Measurements from ENCODE around the gene MYF6. TPM values are rescaled to one million over a fixed set of nuclear protein-coding genes. Genes with fewer than 3 reads are reported as not detected.

The MYF6 gene
- total and polyA plus RNA-seq, 2 donors (not counting 1 experiment from before 2014, with no cell fraction given): not detected

- no peak overlapping the region for H3K27ac ChIP-seq (ENCODE audit: insufficient read depth, low read length)
- H3K4me3 ChIP-seq (replicated peaks in 1 of 4; ENCODE audit: control extremely low read depth in 1 of 4, insufficient read depth in 1 of 4, low read depth in 3 of 4, low read length in 4 of 4): no peak overlapping the region
- H2AFZ ChIP-seq (ENCODE audit: low read length): no peak overlapping the region
- DNase-seq (ENCODE audit: low read depth in 2 of 2): no peak
- H3K9me3 ChIP-seq (ENCODE audit: control insufficient read depth, insufficient read depth, low read depth, low read length): no peaks in the 10 kb centered on the region
- H3K36me3 ChIP-seq (ENCODE audit: control insufficient read depth, insufficient read depth, low read length): no peaks in the 10 kb centered on the region
- no peaks in the 10 kb centered on the region for H4K20me1 ChIP-seq (ENCODE audit: control insufficient read depth, extremely low read depth, insufficient read depth, low read length)
- no peaks in the 10 kb centered on the region for H3K4me1 ChIP-seq (ENCODE audit: control insufficient read depth, extremely low read depth, insufficient read depth, low read length)
- H3K79me2 ChIP-seq (ENCODE audit: control insufficient read depth, insufficient read depth, low read length): no peaks in the 10 kb centered on the region
- no peak overlapping the region for H3K9ac ChIP-seq (ENCODE audit: insufficient read depth, low read length)
- H3K4me2 ChIP-seq (ENCODE audit: extremely low read depth, insufficient read depth, low read length): no peak overlapping the region
- no peaks in the 10 kb centered on the region for H3K27me3 ChIP-seq (ENCODE audit: control insufficient read depth, insufficient read depth, low read length)
- TF ChIP-seq EZH2 (IDR thresholded peaks at IDR 0.05; ENCODE audit: low read length, missing control alignments): no peak
- TF ChIP-seq CTCF (conservative IDR thresholded peaks at IDR 0.05 in 1 of 2, IDR thresholded peaks at IDR 0.05 in 1 of 2; ENCODE audit: low read depth in 1 of 2, low read length in 2 of 2): no peak
Observed at GRCh38 chr12:80677994-80678393, 29.4 kb upstream of the MYF6 start.

GRCh38 chr12:80679346-80680131 is 27.9 kb upstream of the MYF6 start:
- no peak for TF ChIP-seq EZH2 (IDR thresholded peaks at IDR 0.05; ENCODE audit: low read length, missing control alignments)
- no peak for TF ChIP-seq CTCF (conservative IDR thresholded peaks at IDR 0.05 in 1 of 2, IDR thresholded peaks at IDR 0.05 in 1 of 2; ENCODE audit: low read depth in 1 of 2, low read length in 2 of 2)
- no peak for DNase-seq (ENCODE audit: low read depth in 2 of 2)
- Histone ChIP-seq H3K27me3 (ENCODE audit: control insufficient read depth, insufficient read depth, low read length) (no peaks in the 10 kb centered on the region), H3K27ac (ENCODE audit: insufficient read depth, low read length) (no peak overlapping the region), H3K36me3 (ENCODE audit: control insufficient read depth, insufficient read depth, low read length) (no peaks in the 10 kb centered on the region), H3K4me3 (replicated peaks in 1 of 4; ENCODE audit: control extremely low read depth in 1 of 4, insufficient read depth in 1 of 4, low read depth in 3 of 4, low read length in 4 of 4) (no peak overlapping the region), H3K79me2 (ENCODE audit: control insufficient read depth, insufficient read depth, low read length) (no peaks in the 10 kb centered on the region), H4K20me1 (ENCODE audit: control insufficient read depth, extremely low read depth, insufficient read depth, low read length) (no peaks in the 10 kb centered on the region), H3K4me2 (ENCODE audit: extremely low read depth, insufficient read depth, low read length) (no peak overlapping the region), H3K9me3 (ENCODE audit: control insufficient read depth, insufficient read depth, low read depth, low read length) (no peaks in the 10 kb centered on the region), H3K9ac (ENCODE audit: insufficient read depth, low read length) (no peak overlapping the region), H3K4me1 (ENCODE audit: control insufficient read depth, extremely low read depth, insufficient read depth, low read length) (no peaks in the 10 kb centered on the region), H2AFZ (ENCODE audit: low read length) (no peak overlapping the region)

- H2AFZ ChIP-seq (ENCODE audit: low read length): no peak overlapping the region
- H3K27me3 ChIP-seq (ENCODE audit: control insufficient read depth, insufficient read depth, low read length): no peaks in the 10 kb centered on the region
- no peaks in the 10 kb centered on the region for H3K79me2 ChIP-seq (ENCODE audit: control insufficient read depth, insufficient read depth, low read length)
- no peaks in the 10 kb centered on the region for H3K36me3 ChIP-seq (ENCODE audit: control insufficient read depth, insufficient read depth, low read length)
- DNase-seq (ENCODE audit: low read depth in 2 of 2): no peak
- no peak overlapping the region for H3K27ac ChIP-seq (ENCODE audit: insufficient read depth, low read length)
- no peak overlapping the region for H3K4me3 ChIP-seq (replicated peaks in 1 of 4; ENCODE audit: control extremely low read depth in 1 of 4, insufficient read depth in 1 of 4, low read depth in 3 of 4, low read length in 4 of 4)
- no peak for TF ChIP-seq EZH2 (IDR thresholded peaks at IDR 0.05; ENCODE audit: low read length, missing control alignments)
- TF ChIP-seq CTCF (conservative IDR thresholded peaks at IDR 0.05 in 1 of 2, IDR thresholded peaks at IDR 0.05 in 1 of 2; ENCODE audit: low read depth in 1 of 2, low read length in 2 of 2): no peak
- no peak overlapping the region for H3K9ac ChIP-seq (ENCODE audit: insufficient read depth, low read length)
- no peaks in the 10 kb centered on the region for H3K9me3 ChIP-seq (ENCODE audit: control insufficient read depth, insufficient read depth, low read depth, low read length)
- H4K20me1 ChIP-seq (ENCODE audit: control insufficient read depth, extremely low read depth, insufficient read depth, low read length): no peaks in the 10 kb centered on the region
- H3K4me1 ChIP-seq (ENCODE audit: control insufficient read depth, extremely low read depth, insufficient read depth, low read length): no peaks in the 10 kb centered on the region
- no peak overlapping the region for H3K4me2 ChIP-seq (ENCODE audit: extremely low read depth, insufficient read depth, low read length)
Observed at GRCh38 chr12:80681287-80681686, 26.1 kb upstream of the MYF6 start.
